WI38 (cell line): ENCODE data around the gene NMUR2.

Source experiments
- H3K4me3 ChIP-seq: 2 replicates; pipeline ENCODE4 v1.5.1; 2011; ENCODE audit warnings: low read depth, mild to moderate bottlenecking, control low read depth, low read length
- CTCF ChIP-seq: IDR thresholded peaks from 2 replicates; pipeline ENCODE4 v1.5.1; 2012; ENCODE audit warnings: low read depth, mild to moderate bottlenecking, control low read depth, low read length

Gene NMUR2

GRCh38 chr5:152422081-152422480 is 17.0 kb upstream of the NMUR2 start:
- H3K4me3 ChIP-seq = no peak overlapping the region
- no peak for TF ChIP-seq CTCF

GRCh38 chr5:152412129-152412528 is 7.0 kb upstream of the NMUR2 start:
- no peak for TF ChIP-seq CTCF
- no peak overlapping the region for H3K4me3 ChIP-seq

GRCh38 chr5:152406082-152406481 is 1.0 kb upstream of the NMUR2 start:
- TF ChIP-seq CTCF = no peak
- H3K4me3 ChIP-seq = no peak overlapping the region

- H3K4me3 ChIP-seq = no peak overlapping the region
- no peak for TF ChIP-seq CTCF
These were observed 585 bp downstream of the NMUR2 start for GRCh38 chr5:152404494-152404893.

GRCh38 chr5:152403046-152403445 is 2.0 kb downstream of the NMUR2 start:
- TF ChIP-seq CTCF = no peak
- no peak overlapping the region for H3K4me3 ChIP-seq

GRCh38 chr5:152400846-152401245 is 4.2 kb downstream of the NMUR2 start:
- TF ChIP-seq CTCF = no peak
- no peak overlapping the region for H3K4me3 ChIP-seq

GRCh38 chr5:152397581-152397980 is 7.5 kb downstream of the NMUR2 start:
- TF ChIP-seq CTCF = no peak
- no peak overlapping the region for H3K4me3 ChIP-seq
